Endothelial cell of umbilical vein (primary cell): Measurements from ENCODE around the gene TGM4. TPM values are rescaled to one million over a fixed set of nuclear protein-coding genes. Genes with fewer than 3 reads are reported as not detected.

ENCODE experiments used
- BruUV-seq: library from RNA; stranded (reverse); fragments of 400-500 nt; replicated peaks from 2 replicates; lab custom pipeline; 2021; lab: Mats Ljungman, UMichigan
- CTCF ChIA-PET: fragments of 300-600, 350-600 bp; sonication (Branson Sonifier 250); formaldehyde crosslinking; loops from one replicate; lab custom pipeline; 2021; ENCODE audit warnings: antibody characterized with exemption, inconsistent platforms; lab: Charles Lee
- POLR2A ChIA-PET: fragments of 300-600, 350-600 bp; sonication (Branson Sonifier 250); formaldehyde crosslinking; loops from one replicate; lab custom pipeline; 2021; ENCODE audit warnings: antibody characterized with exemption, inconsistent platforms; lab: Charles Lee
- DNase-seq: peaks from one replicate; pipeline ENCODE4 v3.0.0-alpha.2; 2011; ENCODE audit warnings: low read depth, low spot score
- FAIRE-seq: peaks from 2 replicates; lab custom pipeline; 2011; peaks lifted over from hg19 to GRCh38; lab: Jason Lieb, UNC
- H2AFZ ChIP-seq: 2 replicates; pipeline ENCODE4 v1.6.0; 2012; ENCODE audit warnings: low read depth, low read length, control low read depth, inconsistent platforms
- H3K27ac ChIP-seq: 2 replicates; pipeline ENCODE4 v1.5.1; 2011; ENCODE audit warnings: low read depth, mild to moderate bottlenecking, control low read depth, low read length, moderate library complexity; ENCODE audit not compliant: insufficient read depth
- H3K27me3 ChIP-seq, 2 experiments: 2 replicates each; pipeline versions ENCODE4 v1.6.0 to v1.6.1; 2011; ENCODE audit warnings: low read length in 2 of 2, mixed read lengths in 1 of 2; ENCODE audit not compliant: control insufficient read depth in 2 of 2, insufficient read depth in 2 of 2
- H3K36me3 ChIP-seq, 2 experiments: 2 replicates in 1 of 2; 3 replicates in 1 of 2; pipeline ENCODE4 v1.5.1; 2011; ENCODE audit warnings: low read length in 2 of 2, mild to moderate bottlenecking in 1 of 2, moderate library complexity in 1 of 2; ENCODE audit not compliant: control insufficient read depth in 2 of 2, insufficient read depth in 2 of 2; ENCODE audit errors: extremely low read depth in 1 of 2
- H3K4me1 ChIP-seq: 3 replicates; pipeline ENCODE4 v1.5.1; 2011; ENCODE audit warnings: mild to moderate bottlenecking, low read length; ENCODE audit not compliant: control insufficient read depth, insufficient read depth; ENCODE audit errors: extremely low read depth
- H3K4me2 ChIP-seq: 2 replicates; pipeline ENCODE4 v1.6.1; 2011; ENCODE audit warnings: low read length, control low read depth, mixed read lengths; ENCODE audit not compliant: insufficient read depth
- H3K4me3 ChIP-seq, 3 experiments: fragments of 200-600 bp in 1 of 3; sonication (generic), shearing (Covaris generic) in 1 of 3; replicated peaks in 1 of 3; 2 replicates each; pipeline ENCODE4 v1.5.1; 2011 to 2016; ENCODE audit warnings: control low read depth in 3 of 3, low read length in 3 of 3, mild to moderate bottlenecking in 2 of 3, inconsistent platforms in 1 of 3, low read depth in 1 of 3, moderate library complexity in 1 of 3; ENCODE audit not compliant: insufficient read depth in 1 of 3
- H3K79me2 ChIP-seq: 2 replicates; pipeline ENCODE4 v1.6.0; 2012; ENCODE audit warnings: low read length, inconsistent platforms; ENCODE audit not compliant: control insufficient read depth, insufficient read depth
- H3K9ac ChIP-seq: replicated peaks from 2 replicates; pipeline ENCODE3; 2011; ENCODE audit warnings: low read length, control low read depth; ENCODE audit not compliant: insufficient read depth; ENCODE audit errors: extremely low read depth
- H3K9me1 ChIP-seq: replicated peaks from 3 replicates; pipeline ENCODE4 v1.6.0; 2011; ENCODE audit warnings: mild to moderate bottlenecking, low read length; ENCODE audit not compliant: control insufficient read depth, insufficient read depth; ENCODE audit errors: extremely low read depth
- H3K9me3 ChIP-seq: replicated peaks from 2 replicates; pipeline ENCODE4 v1.5.1; 2012; ENCODE audit warnings: low read length, inconsistent platforms; ENCODE audit not compliant: control insufficient read depth, insufficient read depth
- H4K20me1 ChIP-seq: replicated peaks from 2 replicates; pipeline ENCODE3; 2011; ENCODE audit warnings: mild to moderate bottlenecking, low read length; ENCODE audit not compliant: control insufficient read depth, insufficient read depth; ENCODE audit errors: extremely low read depth
- EZH2 ChIP-seq: IDR thresholded peaks from 2 replicates; pipeline ENCODE4 v1.6.1; 2012; ENCODE audit warnings: borderline replicate concordance, low read depth, mild to moderate bottlenecking, moderate library complexity, low read length, inconsistent platforms; ENCODE audit not compliant: severe bottlenecking
- GATA2 ChIP-seq: IDR thresholded peaks from 2 replicates; pipeline ENCODE4 v1.7.0; 2011; ENCODE audit warnings: low read depth, mild to moderate bottlenecking, moderate library complexity, mixed read lengths, low read length; ENCODE audit not compliant: insufficient read length, insufficient read depth
- JUN ChIP-seq: IDR thresholded peaks from 2 replicates; pipeline ENCODE4 v1.6.1; 2011; ENCODE audit warnings: borderline replicate concordance, low read depth; ENCODE audit not compliant: insufficient read length, insufficient read depth
- MYC ChIP-seq: IDR thresholded peaks from one replicate; pipeline ENCODE4 v1.6.1; 2011; ENCODE audit warnings: mild to moderate bottlenecking, low read depth, low read length
- POLR2A ChIP-seq: IDR thresholded peaks from 2 replicates; pipeline ENCODE4 v1.6.1; 2012; ENCODE audit warnings: low read depth, mild to moderate bottlenecking, control low read depth, low read length
- POLR2AphosphoS5 ChIP-seq: IDR thresholded peaks from 2 replicates; pipeline ENCODE4 v1.6.1; 2012; ENCODE audit warnings: low read depth, mild to moderate bottlenecking, control low read depth, low read length, moderate library complexity; ENCODE audit not compliant: insufficient read depth
- dilution Hi-C: fragments of 300-500 bp; cut with MboI; formaldehyde crosslinking; loops from one replicate; pipeline ENCODE4 v1.15.0; 2019; ENCODE audit warnings: low sequenced_read_pairs; ENCODE audit not compliant: extremely low pct_ligation_motif_present
- intact Hi-C: fragments of 100-400 bp; cut with micrococcal nuclease; formaldehyde crosslinking; loops from one replicate; pipeline ENCODE4 v1.10.0; 2022
- polyA plus RNA-seq, 4 experiments: library from polyadenylated mRNA; depleted of rRNA in 3 of 4; stranded (reverse) in 3 of 4; unstranded in 1 of 4; fragments of >200 nt; gene quantifications; 2 replicates each; pipeline versions ENCODE4 v1.2.1 to v1.2.3, GENCODE V29; 2011 to 2012; ENCODE audit warnings: missing spikeins in 1 of 4
- total RNA-seq: library from RNA; stranded (reverse); gene quantifications from 2 replicates; pipeline ENCODE4 v1.2.3, GENCODE V29; 2021
- TF ChIP-seq, protein P1 (sequence below), 2 donors: IDR thresholded peaks; 1 replicate in 1 of 2; 2 replicates in 1 of 2; pipeline ENCODE4 v1.5.1; 2011; ENCODE audit warnings: low read length in 2 of 2, mild to moderate bottlenecking in 2 of 2, moderate library complexity in 2 of 2, control low read depth in 1 of 2, inconsistent platforms in 1 of 2, low read depth in 1 of 2; ENCODE audit not compliant: insufficient read depth in 1 of 2; ENCODE audit errors: extremely low read depth in 1 of 2

TGM4 gene
- total and polyA plus RNA-seq, 2 donors (not counting 3 experiments of a cell fraction or from before 2014, with no cell fraction given): 0.11 to 0.24 TPM

DNA sequence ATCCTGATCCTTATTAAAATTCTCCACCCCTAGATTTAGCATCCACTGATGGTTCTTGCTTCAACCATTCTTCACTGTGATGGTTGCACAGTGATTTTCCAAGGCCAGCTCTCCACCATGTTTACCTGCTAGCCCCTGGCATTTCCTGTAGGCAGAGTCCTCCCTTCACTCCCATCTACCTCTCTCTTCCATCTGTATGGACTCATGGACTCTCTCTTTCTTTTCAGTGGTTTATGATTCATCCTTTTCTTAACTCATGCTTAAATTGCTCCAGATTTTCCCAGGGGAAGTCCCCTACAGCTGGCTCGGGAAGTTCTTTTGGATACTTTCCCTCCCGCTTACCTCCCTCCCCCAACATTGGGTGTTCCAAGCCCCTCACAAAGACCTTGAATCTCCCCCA is 18.7 kb downstream of the TGM4 start:
- H3K36me3 ChIP-seq: no peaks in the 10 kb centered on the region
- no peaks in the 10 kb centered on the region for H3K27me3 ChIP-seq
- no peaks in the 10 kb centered on the region for H3K9me3 ChIP-seq
- no peaks in the 10 kb centered on the region for H3K79me2 ChIP-seq
- H2AFZ ChIP-seq: no peak overlapping the region
- intact Hi-C loops: no loop called here
- DNase-seq (no peak), FAIRE-seq (no peak)
- BruUV-seq: no TSS peak
- H3K9ac ChIP-seq: no peak overlapping the region
- ChIA-PET CTCF (interaction anchor here (0.8 kb wide), 1 partner anchor 22 kb away, joined by 3 read pairs; no protein-coding TSS in a partner anchor), POLR2A (no interaction called here)
- H3K9me1 ChIP-seq: no peaks in the 10 kb centered on the region
- no peak overlapping the region for H3K4me3 ChIP-seq
- no peak overlapping the region for H3K27ac ChIP-seq
- dilution Hi-C loops: no loop called here
- H3K4me1 ChIP-seq: no peaks in the 10 kb centered on the region
- H4K20me1 ChIP-seq: no peaks in the 10 kb centered on the region
- TF ChIP-seq EZH2: no peak
- no peak for TF ChIP-seq POLR2A
- no peak for TF ChIP-seq POLR2AphosphoS5
- H3K4me2 ChIP-seq: no peak overlapping the region

DNA sequence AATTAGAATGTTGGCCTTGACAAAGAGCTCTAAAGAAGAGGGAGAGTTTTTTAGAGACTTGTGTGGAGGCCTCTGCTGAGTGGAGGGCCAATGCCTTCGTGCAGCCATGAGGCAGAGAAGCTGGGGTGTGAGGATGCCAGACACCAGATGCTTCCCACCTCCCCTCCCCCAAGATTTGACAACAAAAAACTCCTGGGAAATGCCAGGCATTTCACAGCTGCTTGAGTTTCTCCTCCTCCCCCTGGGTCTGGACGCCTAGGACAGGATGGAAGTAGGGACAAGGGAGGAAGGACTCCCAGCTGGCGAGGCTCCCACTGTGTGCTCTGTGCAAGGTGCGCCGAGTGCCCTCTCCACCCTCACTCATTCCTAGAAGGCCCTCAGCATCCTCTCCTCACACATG is 20.1 kb downstream of the TGM4 start:
- FAIRE-seq: peak; percentile 12

More for the DNA sequence above, 20.1 kb downstream of the TGM4 start:
- Histone ChIP-seq H3K27me3 (no peaks in the 10 kb centered on the region), H3K27ac (no peak overlapping the region), H3K4me3 (no peak overlapping the region), H2AFZ (no peak overlapping the region), H3K9me3 (no peaks in the 10 kb centered on the region), H3K9ac (no peak overlapping the region), H3K9me1 (no peaks in the 10 kb centered on the region), H3K4me2 (no peak overlapping the region), H4K20me1 (no peaks in the 10 kb centered on the region), H3K36me3 (no peaks in the 10 kb centered on the region), H3K79me2 (no peaks in the 10 kb centered on the region), H3K4me1 (no peaks in the 10 kb centered on the region)
- CTCF ChIA-PET: interaction anchor here (1.2 kb wide), 1 partner anchor 9 kb away, joined by 3 read pairs; no protein-coding TSS in a partner anchor
- dilution Hi-C loops: no loop called here
- DNase-seq: no peak
- POLR2A ChIA-PET: interaction anchor here (0.8 kb wide), 1 partner anchor 666 kb away, joined by 11 read pairs; no protein-coding TSS in a partner anchor
- TF ChIP-seq EZH2: no peak
- no peak for TF ChIP-seq GATA2
- TF ChIP-seq POLR2AphosphoS5: no peak
- no peak for TF ChIP-seq JUN
- no peak for TF ChIP-seq POLR2A
- no peak for TF ChIP-seq MYC
- TF ChIP-seq, protein P1, sequence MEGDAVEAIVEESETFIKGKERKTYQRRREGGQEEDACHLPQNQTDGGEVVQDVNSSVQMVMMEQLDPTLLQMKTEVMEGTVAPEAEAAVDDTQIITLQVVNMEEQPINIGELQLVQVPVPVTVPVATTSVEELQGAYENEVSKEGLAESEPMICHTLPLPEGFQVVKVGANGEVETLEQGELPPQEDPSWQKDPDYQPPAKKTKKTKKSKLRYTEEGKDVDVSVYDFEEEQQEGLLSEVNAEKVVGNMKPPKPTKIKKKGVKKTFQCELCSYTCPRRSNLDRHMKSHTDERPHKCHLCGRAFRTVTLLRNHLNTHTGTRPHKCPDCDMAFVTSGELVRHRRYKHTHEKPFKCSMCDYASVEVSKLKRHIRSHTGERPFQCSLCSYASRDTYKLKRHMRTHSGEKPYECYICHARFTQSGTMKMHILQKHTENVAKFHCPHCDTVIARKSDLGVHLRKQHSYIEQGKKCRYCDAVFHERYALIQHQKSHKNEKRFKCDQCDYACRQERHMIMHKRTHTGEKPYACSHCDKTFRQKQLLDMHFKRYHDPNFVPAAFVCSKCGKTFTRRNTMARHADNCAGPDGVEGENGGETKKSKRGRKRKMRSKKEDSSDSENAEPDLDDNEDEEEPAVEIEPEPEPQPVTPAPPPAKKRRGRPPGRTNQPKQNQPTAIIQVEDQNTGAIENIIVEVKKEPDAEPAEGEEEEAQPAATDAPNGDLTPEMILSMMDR (IDR thresholded peaks at IDR 0.05; ENCODE audit: extremely low read depth in 1 of 2, insufficient read depth in 1 of 2, low read depth in 1 of 2, low read length in 2 of 2): no peak
- intact Hi-C loops: no loop called here
- no TSS peak for BruUV-seq
